ENCODE results near the gene ARL8B. TPM values are rescaled to one million over a fixed set of nuclear protein-coding genes. Genes with fewer than 3 reads are reported as not detected.

The ARL8B gene
- total and polyA plus RNA-seq, 9 of the 15 experiments (the other 6 are each of a cell fraction or from before 2014, with no cell fraction given) = 28.5 to 99.4 (median 77.2) TPM

GRCh38 chr3:5197470-5198312 is 75.6 kb downstream of the ARL8B start (continued):
- no peak for TF ChIP-seq BRF2 (IDR thresholded peaks at IDR 0.05; ENCODE audit: borderline replicate concordance, insufficient read depth, insufficient read length)
- no peak for TF ChIP-seq ZNF280A (IDR thresholded peaks at IDR 0.05; ENCODE audit: low read depth, partially characterized antibody)
- TF ChIP-seq ZNF347 (CRISPR knock-in tag; IDR thresholded peaks at IDR 0.05; ENCODE audit: low read depth) = no peak
- TF ChIP-seq YY1 (IDR thresholded peaks at IDR 0.05; ENCODE audit: borderline replicate concordance in 1 of 3, control insufficient read depth in 1 of 3, extremely low read depth in 1 of 3, insufficient read depth in 3 of 3, insufficient read length in 1 of 3, insufficient replicate concordance in 2 of 3, low read depth in 1 of 3, low read length in 2 of 3) = no peak
- TF ChIP-seq AFF4 (CRISPR knock-in tag; IDR thresholded peaks at IDR 0.05) = no peak
- no peak for TF ChIP-seq HOMEZ (CRISPR knock-in tag; IDR thresholded peaks at IDR 0.05)
- peak in 1 of 2 experiments; percentile 1; a peak in 2 of 4 replicates for TF ChIP-seq MAZ (CRISPR knock-in tag; conservative IDR thresholded peaks at IDR 0.05 in 1 of 2, IDR thresholded peaks at IDR 0.05 in 1 of 2)
- TF ChIP-seq FOXK2 (conservative IDR thresholded peaks at IDR 0.05 in 1 of 2, IDR thresholded peaks at IDR 0.05 in 1 of 2; ENCODE audit: low read depth in 2 of 2) = no peak
- no peak for TF ChIP-seq MEF2A (IDR thresholded peaks at IDR 0.05; ENCODE audit: control insufficient read depth, low read depth, low read length)
- peak; percentile 61; the same call in 1 of the 2 replicates for TF ChIP-seq ELF2 (CRISPR knock-in tag; IDR thresholded peaks at IDR 0.05)
- TF ChIP-seq ZNF133 (CRISPR knock-in tag; IDR thresholded peaks at IDR 0.05) = no peak
- peak; percentile 70; the same call in 1 of the 2 replicates for TF ChIP-seq HDAC2 (IDR thresholded peaks at IDR 0.05)
- peak; percentile 55; the same call in 1 of the 2 replicates for TF ChIP-seq L3MBTL2 (IDR thresholded peaks at IDR 0.05)
- no peak for TF ChIP-seq CREBBP (IDR thresholded peaks at IDR 0.05; ENCODE audit: low read depth, low read length)
- TF ChIP-seq DACH1 (IDR thresholded peaks at IDR 0.05; ENCODE audit: partially characterized antibody) = no peak
- no peak; the same call in 1 of the 2 replicates for TF ChIP-seq SMARCA5 (IDR thresholded peaks at IDR 0.05)
- TF ChIP-seq HDAC3 (IDR thresholded peaks at IDR 0.05; ENCODE audit: borderline replicate concordance, partially characterized antibody) = peak; percentile 54

Measured in K562 (cell line).